NCI-H1694 (cell line): Measurements from ENCODE around the gene SNRNP70.
"Not testable (repeated sequence)": the region's sequence is repeated elsewhere in the genome, so short reads cannot be mapped to it uniquely, and the experiment has no call there.

Source experiments
- DNase-seq: peaks from one replicate; lab custom pipeline; 2025; lab: John Stamatoyannopoulos, UW

SNRNP70 gene

DNA sequence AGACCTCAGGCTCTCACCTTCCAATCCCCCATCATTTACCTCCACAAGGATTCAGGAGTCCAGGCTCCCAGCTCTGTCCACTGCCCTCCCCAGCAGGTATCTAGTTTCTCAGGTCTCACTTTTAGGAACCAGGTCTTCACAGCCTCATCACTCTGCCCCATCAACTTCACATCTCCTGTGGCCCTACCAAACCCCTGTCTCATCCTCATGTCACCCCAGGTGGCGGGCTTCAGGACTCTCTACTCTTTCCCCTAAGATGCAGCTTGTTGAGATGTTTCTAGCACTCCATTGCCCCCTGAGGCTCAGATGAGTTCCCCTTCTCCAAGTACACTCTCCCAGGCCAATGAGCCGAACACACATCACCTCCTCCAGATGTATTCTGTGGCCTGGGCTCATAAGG, 35.6 kb downstream of the SNRNP70 start:
- no peak for DNase-seq

DNA sequence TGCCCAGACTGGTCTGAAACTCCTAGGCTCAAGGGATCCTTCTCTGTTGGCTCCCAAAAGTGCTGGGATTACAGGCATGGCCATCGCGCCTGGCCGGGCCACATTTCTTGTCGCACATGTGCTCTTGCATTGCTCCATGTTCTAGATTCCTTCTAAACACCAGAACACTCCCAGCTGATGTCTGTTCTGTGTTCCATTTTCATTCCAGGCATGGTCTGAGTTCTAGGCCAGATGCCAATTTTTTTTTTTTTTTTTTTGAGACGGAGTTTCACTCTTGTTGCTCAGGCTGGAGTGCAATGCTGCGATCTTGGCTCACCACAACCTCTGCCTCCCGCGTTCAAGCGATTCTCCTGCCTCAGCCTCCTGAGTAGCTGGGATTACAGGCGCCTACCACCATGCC, 36.6 kb downstream of the SNRNP70 start:
- not testable (repeated sequence) for DNase-seq

GRCh38 chr19:49123285-49123684, 38.0 kb downstream of the SNRNP70 start:
- not testable (repeated sequence) for DNase-seq

DNA sequence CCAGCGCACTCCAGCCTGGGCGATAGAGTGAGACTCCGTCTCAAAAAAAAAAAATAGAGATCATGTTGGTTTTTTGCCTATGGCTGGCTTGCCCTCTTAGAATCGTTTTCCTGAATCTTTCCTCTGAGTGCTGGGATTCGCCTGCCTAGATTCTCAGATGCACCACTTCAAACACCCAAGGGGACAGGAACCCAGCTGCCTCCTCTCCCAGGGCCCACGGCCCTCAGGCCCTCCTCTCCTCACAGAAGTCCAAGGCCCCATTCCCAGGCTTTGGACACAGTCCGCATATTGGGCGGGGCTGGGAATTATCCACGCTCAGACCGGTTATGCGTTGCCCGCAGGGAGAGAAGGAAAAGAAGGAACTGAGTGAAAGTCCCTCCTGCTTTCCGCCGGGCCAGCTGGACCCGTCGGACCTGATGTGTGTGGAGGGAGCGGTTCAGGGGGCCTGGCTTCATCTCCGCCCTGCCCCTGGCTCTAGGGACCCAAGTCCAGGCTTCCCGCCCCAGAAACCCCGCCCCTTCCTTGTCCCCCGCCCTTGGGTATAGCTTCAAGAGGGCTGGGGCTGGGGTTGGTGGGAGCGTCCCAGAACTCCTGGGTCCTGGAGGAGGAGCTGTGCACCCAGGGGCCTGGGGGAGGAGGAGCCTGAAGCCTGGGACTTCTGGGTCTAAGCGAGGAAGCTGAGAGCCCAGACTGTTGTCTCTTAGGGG, 39.9 kb downstream of the SNRNP70 start:
- no peak for DNase-seq

- no peak for DNase-seq
Measured at GRCh38 chr19:49126575-49126974, 41.3 kb downstream of the SNRNP70 start.

DNA sequence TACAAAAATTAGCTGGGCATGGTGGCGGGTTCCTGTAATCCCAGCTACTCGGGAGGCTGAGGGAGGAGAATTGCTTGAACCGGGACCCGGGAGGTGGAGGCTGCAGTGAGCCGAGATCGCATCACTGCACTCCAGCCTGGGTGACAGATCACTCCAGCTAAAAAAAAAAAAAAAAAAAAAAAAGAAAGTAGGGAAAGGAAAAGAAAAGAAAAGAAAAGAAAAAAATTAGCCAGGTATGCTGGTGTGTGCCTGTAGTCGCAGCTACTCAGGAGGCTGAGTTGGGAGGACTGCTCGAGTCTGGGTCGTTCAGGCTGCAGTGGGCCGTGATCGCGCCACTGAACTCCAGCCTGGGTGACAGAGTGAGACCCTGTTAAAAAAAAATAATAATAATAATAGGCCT, 42.0 kb downstream of the SNRNP70 start:
- not testable (repeated sequence) for DNase-seq

- peak; percentile 91 for DNase-seq
Measured at GRCh38 chr19:49127674-49128544, 42.7 kb downstream of the SNRNP70 start.

DNA sequence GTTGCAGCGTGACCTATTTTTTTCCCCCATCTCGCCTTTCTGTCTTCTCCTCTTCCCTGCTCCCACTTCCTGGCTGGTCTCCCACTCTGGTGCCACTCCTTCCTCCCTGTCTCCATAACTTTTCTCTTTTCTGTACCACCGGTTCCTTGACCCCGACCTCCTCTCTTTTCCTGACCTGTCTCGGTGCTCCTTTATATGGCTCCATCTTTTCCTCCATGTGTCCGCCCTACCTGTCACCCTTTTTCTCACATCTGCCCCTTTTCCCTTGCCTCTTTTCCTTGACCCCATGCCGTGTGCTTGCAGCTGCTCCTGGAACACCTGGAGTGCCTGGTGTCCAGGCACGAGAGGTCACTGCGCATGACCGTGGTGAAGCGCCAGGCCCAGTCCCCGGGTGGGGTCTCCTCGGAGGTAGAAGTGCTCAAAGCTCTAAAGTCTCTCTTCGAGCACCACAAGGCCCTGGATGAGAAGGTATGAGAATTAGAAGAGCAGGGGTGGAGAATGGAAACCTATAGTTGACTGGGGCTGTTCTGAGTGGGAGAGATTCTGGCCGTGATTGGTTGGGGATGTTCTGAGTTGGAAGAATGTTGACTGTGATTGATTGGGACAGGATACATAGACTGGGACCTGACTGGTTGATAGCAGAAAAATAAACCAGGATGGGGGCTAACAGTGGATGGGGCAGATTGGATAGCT, 43.4 kb downstream of the SNRNP70 start:
- no peak for DNase-seq

- no peak for DNase-seq
Measured at GRCh38 chr19:49129238-49129583, 44.0 kb downstream of the SNRNP70 start.

GRCh38 chr19:49130325-49130724, 45.1 kb downstream of the SNRNP70 start:
- DNase-seq, result no peak

GRCh38 chr19:49132974-49133609, 47.8 kb downstream of the SNRNP70 start:
- DNase-seq, result no peak

DNA sequence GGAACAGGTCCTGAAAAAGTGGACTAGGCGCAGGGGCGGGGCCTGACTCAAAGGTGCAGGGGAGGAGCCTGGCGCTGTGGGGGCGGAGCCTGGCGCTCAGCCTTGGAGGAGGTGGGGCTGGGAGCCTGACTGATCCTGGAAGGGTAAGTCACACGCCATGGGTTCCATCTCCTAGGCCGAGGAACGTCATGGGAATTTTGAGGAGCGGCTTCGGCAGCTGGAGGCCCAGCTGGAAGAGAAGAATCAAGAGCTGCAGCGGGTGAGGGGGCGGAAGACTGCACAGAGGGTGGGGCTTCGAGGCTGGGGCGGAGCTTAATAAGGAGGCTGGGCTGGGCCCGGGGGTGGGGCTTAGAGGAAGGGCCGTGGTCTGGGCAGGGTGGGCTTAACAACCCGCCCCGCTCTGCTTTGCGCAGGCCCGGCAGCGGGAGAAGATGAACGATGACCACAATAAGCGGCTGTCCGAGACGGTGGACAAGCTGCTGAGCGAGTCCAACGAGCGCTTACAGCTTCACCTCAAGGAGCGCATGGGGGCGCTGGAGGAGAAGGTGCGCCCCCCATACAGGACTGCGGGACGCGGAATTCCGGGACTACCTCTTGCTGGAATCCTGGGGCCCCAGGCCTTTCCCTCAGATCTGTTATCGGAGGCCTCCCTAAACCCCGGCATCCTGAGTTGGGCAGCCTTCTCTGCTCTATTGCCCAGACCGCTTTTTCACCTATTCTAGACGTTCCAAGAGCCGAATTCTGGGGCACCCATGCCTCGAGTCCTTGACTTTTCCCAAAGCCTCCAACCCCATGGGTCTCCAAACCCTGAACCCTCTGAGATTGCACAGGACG, 48.6 kb downstream of the SNRNP70 start:
- no peak for DNase-seq

GRCh38 chr19:49135686-49136085, 50.4 kb downstream of the SNRNP70 start:
- no peak for DNase-seq

DNA sequence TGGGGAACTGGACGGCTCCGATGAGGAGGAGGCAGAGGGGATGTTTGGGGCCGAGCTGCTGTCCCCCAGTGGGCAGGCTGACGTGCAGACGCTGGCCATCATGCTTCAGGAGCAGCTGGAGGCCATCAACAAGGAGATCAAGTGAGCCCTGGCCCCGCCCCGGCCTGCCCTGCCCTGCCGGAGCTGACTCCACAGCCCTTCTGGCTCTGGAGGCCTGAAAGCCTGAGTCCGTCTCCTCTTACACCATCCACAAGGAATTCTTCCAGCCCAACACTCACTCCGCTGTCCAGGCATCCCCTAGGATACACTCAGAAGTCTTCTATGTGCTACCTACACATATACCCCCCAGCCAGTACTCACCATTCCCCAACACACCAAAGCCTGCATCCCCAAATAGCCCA, 51.5 kb downstream of the SNRNP70 start:
- DNase-seq, result no peak

DNA sequence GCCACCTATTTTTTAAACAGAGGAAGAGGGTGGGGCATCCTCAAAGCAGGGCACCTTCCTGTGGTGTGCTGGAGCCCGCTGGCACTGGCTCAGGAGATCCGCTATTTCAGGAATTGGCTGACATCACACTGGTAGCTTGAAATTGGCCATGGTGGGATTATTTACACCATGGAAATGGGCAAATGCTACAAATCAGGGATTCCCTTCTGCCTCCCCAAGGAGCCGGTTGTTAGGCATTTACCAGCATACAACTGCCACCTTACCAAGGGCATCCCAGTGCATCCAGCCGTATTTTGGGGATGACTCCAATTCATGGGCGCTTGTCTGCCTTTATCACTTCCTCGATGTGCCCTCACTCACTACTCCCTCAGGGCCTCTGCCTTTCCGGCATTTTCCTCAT, 55.7 kb downstream of the SNRNP70 start:
- DNase-seq, result no peak

DNA sequence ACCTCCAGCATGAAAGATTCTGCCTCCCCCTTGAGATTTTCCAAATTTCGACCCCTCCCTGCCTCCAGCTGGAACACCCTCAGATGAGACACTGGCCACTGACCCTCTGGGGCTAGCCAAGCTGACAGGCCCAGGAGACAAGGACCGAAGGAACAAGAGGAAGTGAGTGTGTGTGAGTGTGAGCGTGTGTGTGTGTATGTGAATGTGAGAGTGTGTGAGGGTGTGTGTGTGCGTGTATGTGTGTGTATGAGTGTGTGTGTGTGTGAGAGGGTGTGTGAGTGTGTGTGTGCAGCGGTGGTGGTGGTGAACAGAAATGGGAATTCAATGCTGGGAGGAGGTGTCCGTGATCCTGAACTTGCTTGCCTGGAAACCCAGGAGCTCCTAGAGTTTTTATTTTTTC, 56.1 kb downstream of the SNRNP70 start:
- no peak for DNase-seq

DNA sequence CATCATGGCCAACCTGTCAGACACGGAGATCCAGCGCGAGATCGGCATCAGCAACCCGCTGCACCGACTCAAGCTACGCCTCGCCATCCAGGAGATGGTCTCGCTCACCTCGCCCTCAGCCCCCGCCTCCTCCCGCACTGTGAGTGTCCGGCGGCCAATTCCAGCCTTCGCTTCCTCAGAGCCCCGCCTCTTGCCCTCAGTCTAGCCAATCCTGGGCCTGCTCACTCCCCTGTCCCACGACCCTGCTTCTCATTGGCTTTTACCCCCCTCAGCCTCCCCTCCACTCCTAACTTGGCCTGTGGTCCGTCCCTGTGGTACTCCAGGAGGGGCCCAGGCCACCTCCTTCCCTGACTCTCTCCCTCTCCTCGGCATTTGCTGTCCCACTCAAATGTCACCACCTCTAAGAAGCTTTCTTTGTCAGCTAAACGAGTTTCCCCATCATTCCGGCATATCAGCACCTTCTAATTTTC, 57.6 kb downstream of the SNRNP70 start:
- DNase-seq, result peak; percentile 88

DNA sequence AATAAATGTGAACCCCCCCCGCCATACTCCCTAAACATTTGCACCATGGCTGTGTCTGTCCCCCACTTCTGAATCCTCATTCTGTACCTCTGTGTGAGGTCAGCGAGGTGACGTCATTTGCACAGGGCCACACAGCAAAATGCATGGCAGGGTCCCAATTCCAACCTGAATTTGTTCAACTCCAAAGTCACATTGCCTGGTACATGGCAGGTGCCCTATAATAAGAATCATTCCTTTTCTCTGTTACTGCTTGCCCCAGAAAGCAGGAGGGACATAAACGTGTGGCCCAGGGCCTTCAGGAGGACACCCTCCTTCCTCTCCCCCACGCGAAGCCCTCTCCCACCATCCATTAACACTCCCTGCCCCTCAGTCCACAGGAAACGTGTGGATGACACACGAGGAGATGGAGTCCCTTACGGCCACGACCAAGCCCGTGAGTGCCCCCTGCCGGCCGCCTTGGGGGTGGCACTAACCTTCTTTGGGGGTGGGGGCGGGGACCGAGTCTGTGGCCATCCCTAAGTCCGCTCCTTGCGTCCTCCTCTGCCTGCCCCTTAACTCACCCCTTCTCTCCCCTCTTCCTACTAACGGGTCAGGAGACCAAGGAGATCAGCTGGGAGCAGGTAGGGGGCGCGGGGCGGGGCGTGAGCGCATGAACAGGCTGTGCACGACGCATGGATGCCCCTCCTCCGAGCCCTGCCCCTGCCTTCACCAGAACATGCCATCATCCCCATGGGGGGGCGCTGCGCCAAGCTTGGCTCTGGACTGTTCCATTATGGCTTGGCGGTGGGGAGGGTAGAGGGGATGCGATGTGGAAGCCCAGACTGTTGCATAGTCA, 60.5 kb downstream of the SNRNP70 start:
- peak; percentile 86 for DNase-seq

GRCh38 chr19:49146408-49146770, 61.1 kb downstream of the SNRNP70 start:
- DNase-seq, result not testable (repeated sequence)

GRCh38 chr19:49148044-49148682, 62.9 kb downstream of the SNRNP70 start:
- DNase-seq, result no peak
